Neural crest cell (in vitro differentiated cells): Measurements from ENCODE around the gene ZNF605. TPM values are rescaled to one million over a fixed set of nuclear protein-coding genes. Genes with fewer than 3 reads are reported as not detected.

Experiments
- DNase-seq: peaks from one replicate; pipeline ENCODE4 v3.0.0; 2021; ENCODE audit warnings: low read depth, mixed read lengths, low spot score
- H3K27ac Mint-ChIP-seq: one replicate; pipeline ENCODE4 v1.8.0; 2021; ENCODE audit warnings: mild to moderate bottlenecking, mixed read lengths; ENCODE audit not compliant: unreplicated experiment
- H3K27me3 Mint-ChIP-seq: 2 replicates; pipeline ENCODE4 v1.8.0; 2021; ENCODE audit warnings: low read depth, mild to moderate bottlenecking, mixed read lengths
- H3K36me3 Mint-ChIP-seq: 2 replicates; pipeline ENCODE4 v1.8.0; 2021; ENCODE audit warnings: low read depth, mild to moderate bottlenecking, mixed read lengths
- H3K4me1 Mint-ChIP-seq: 2 replicates; pipeline ENCODE4 v1.8.0; 2021; ENCODE audit warnings: mixed read lengths
- H3K4me3 Mint-ChIP-seq: one replicate; pipeline ENCODE4 v1.8.0; 2021; ENCODE audit warnings: mild to moderate bottlenecking, mixed read lengths
- H3K9me3 Mint-ChIP-seq: 2 replicates; pipeline ENCODE4 v1.8.0; 2021; ENCODE audit warnings: mixed read lengths
- total RNA-seq: library from RNA; stranded (reverse); gene quantifications from 2 replicates; pipeline ENCODE4 v1.2.1, GENCODE V29; 2021
- TF ChIP-seq, protein P1 (sequence below): fragments of 200-600 bp; sonication (generic); conservative IDR thresholded peaks from 2 replicates; pipeline ENCODE4 v1.5.0; 2021; ENCODE audit warnings: antibody characterized with exemption, mild to moderate bottlenecking

ZNF605 gene
- total RNA-seq, 1 donor from 2014 or later = 19.6 TPM

- Mint-ChIP-seq H3K27me3 (peaks cover 3% of the 10 kb centered on the region), H3K4me3 (no peak overlapping the region), H3K36me3 (peaks cover 55% of the 10 kb centered on the region), H3K9me3 (peaks cover 22% of the 10 kb centered on the region), H3K27ac (no peak overlapping the region), H3K4me1 (peaks cover 23% of the 10 kb centered on the region)
- DNase-seq = no peak
- TF ChIP-seq, protein P1, sequence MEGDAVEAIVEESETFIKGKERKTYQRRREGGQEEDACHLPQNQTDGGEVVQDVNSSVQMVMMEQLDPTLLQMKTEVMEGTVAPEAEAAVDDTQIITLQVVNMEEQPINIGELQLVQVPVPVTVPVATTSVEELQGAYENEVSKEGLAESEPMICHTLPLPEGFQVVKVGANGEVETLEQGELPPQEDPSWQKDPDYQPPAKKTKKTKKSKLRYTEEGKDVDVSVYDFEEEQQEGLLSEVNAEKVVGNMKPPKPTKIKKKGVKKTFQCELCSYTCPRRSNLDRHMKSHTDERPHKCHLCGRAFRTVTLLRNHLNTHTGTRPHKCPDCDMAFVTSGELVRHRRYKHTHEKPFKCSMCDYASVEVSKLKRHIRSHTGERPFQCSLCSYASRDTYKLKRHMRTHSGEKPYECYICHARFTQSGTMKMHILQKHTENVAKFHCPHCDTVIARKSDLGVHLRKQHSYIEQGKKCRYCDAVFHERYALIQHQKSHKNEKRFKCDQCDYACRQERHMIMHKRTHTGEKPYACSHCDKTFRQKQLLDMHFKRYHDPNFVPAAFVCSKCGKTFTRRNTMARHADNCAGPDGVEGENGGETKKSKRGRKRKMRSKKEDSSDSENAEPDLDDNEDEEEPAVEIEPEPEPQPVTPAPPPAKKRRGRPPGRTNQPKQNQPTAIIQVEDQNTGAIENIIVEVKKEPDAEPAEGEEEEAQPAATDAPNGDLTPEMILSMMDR = no peak
Observed at GRCh38 chr12:132951649-132952048, 4.5 kb downstream of the ZNF605 start.

- H3K9me3 Mint-ChIP-seq = peaks cover 22% of the 10 kb centered on the region
- peaks cover 52% of the 10 kb centered on the region for H3K36me3 Mint-ChIP-seq
- no peak overlapping the region for H3K27ac Mint-ChIP-seq
- H3K4me3 Mint-ChIP-seq = no peak overlapping the region
- no peak for DNase-seq
- H3K4me1 Mint-ChIP-seq = peaks cover 16% of the 10 kb centered on the region
- H3K27me3 Mint-ChIP-seq = peaks cover 3% of the 10 kb centered on the region
- TF ChIP-seq, protein P1 = no peak
Observed at GRCh38 chr12:132950844-132951535, 5.1 kb downstream of the ZNF605 start.

- Mint-ChIP-seq H3K36me3 (peaks cover 54% of the 10 kb centered on the region), H3K27ac (no peak overlapping the region), H3K4me1 (peaks cover 12% of the 10 kb centered on the region), H3K4me3 (no peak overlapping the region), H3K27me3 (peaks cover 3% of the 10 kb centered on the region), H3K9me3 (peaks cover 28% of the 10 kb centered on the region)
- TF ChIP-seq, protein P1 = no peak
- DNase-seq = no peak
Observed at GRCh38 chr12:132949936-132950837, 5.9 kb downstream of the ZNF605 start.

DNA sequence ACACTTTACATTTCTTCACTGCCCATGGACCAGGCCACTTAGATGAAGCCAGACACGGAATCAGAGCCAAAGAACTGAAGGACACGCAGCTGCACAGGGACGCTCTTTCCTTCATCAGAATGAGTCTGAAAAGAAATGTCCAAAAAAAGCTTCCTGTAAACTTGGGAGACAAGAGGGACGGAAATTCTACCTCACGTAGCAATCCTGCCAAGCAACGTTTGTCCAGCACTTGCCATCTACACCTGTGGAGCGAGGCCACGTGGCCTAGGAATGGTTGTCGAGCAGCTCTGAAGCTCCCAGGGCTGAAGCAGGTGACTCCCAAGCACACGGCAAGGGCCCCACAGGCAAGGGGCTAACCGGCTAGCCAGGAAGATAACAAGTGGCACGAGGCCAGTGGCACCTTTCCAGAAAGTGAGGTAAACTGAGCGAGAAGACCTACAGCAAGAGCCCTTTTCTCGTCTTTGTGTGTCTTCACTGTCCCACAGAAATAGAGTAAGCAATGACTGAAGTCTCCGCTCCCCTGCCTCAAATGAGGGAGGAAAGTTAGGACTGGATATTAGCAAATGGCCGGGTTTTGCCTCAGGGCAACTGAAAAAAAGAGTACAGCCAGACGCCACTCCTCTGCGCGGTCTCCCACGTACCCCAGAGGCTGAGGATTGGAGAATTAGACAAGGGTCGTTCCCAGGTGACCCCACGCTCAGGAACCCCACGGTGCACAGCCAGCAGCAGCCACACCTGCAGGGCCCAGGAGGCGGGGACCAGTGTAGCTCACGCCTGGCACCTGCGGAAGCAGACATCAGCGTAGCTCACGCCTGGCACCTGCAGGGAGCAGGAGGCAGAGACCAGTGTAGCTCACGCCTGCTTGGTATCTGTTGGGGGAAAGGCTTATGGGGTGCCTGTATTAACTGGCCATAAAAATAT lies 7.7 kb downstream of the ZNF605 start:
- TF ChIP-seq, protein P1 = no peak
- no peak for DNase-seq
- Mint-ChIP-seq H3K36me3 (peaks cover 56% of the 10 kb centered on the region), H3K4me1 (no peaks in the 10 kb centered on the region), H3K4me3 (peak overlapping the region; percentile 53), H3K27me3 (no peaks in the 10 kb centered on the region), H3K27ac (no peak overlapping the region), H3K9me3 (peaks cover 18% of the 10 kb centered on the region)

DNA sequence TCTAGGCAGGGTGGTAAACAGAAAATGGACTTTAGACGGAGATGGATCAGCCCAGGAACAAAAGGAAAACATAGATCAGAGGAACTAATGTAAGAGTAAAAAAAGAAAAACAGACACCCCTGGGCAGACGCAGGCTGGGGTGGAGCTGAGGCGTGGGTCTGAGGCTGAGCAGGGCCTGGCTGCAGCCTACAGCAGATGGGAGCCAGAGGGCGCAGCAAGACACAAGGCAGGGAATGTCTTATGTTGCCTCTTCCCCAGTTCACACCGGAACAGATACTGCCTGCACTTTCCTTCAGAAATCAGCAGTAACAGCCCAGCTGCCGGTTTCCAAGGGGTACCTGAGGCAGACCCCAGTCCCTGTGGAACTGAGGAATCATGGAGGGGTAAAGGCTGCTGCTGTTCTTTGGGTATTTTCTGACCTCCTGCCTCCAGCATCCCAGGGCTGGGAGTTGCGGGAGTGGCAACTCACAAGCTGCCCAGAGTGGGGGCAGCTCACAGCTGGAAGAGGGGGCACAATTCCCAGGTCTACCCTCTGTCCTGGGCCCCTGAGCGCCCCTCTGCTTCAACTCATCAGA lies 9.8 kb downstream of the ZNF605 start:
- no peak for DNase-seq
- Mint-ChIP-seq H3K27ac (no peak overlapping the region), H3K36me3 (peaks cover 64% of the 10 kb centered on the region), H3K9me3 (peaks cover 22% of the 10 kb centered on the region), H3K4me3 (no peak overlapping the region), H3K4me1 (no peaks in the 10 kb centered on the region), H3K27me3 (no peaks in the 10 kb centered on the region)
- TF ChIP-seq, protein P1 = no peak
